ENCODE data around the gene FOXS1.

DNA sequence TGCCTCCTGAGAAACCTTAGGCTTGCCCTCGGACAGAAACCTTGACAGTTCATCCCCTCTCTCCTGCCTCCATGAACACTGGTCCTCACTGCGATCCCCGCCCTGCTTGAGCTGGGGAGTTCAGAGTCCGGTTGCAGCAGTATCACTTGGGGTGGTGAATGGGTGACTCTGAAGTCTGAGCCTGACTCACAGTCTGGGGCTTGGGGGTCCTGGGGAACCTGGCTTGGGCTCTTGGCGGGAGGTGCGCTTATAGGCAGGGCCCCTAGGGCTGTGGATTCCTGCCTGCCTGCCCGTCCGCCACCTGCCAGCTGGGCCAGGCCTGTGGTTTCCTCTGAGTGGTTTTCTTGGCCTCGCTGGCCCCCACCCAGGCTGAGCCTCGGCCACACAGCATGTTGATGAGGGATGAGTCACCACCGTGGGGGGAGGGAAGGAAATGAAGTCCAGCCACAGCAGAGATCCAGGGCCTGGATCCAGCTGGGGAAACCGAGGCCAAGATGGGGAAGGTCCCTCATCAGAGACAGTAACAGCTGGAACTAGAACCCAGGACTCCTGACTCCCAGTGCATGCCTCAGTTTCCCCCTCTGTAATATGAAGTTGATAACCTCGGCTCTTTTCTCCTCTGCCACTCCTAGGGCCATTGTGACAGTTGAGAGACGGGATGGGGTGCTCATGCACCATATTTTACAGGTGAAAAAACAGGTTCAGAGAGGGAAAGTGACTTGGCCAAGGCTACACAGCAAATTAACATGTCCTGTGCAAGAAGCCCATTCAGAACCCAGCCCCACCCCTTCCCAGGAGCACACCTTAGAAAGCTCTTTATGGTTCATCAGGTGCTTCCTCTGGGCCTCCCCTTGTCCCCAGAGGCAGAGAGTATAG, 9.2 kb downstream of the FOXS1 start:
- TF ChIP-seq CTCF (IDR thresholded peaks at IDR 0.05) (no peak), POLR2A (IDR thresholded peaks at IDR 0.05) (no peak)

Data from esophagus squamous epithelium (tissue), 4 donors.